AG20443 (cell line): ENCODE results near the gene DNAH14.
"Not testable (repeated sequence)": the region's sequence is repeated elsewhere in the genome, so short reads cannot be mapped to it uniquely, and the experiment has no call there.

Experiments used
- DNase-seq: peaks from one replicate; pipeline ENCODE4 v3.0.0; 2012; ENCODE audit warnings: low spot score, mixed read lengths

Gene DNAH14

GRCh38 chr1:224921354-224921753 is 8.1 kb upstream of the DNAH14 start:
- no peak for DNase-seq

GRCh38 chr1:224922404-224923164 is 6.9 kb upstream of the DNAH14 start:
- peak; percentile 70 for DNase-seq

GRCh38 chr1:224923726-224924125 is 5.7 kb upstream of the DNAH14 start:
- DNase-seq, result no peak

GRCh38 chr1:224927631-224928030 is 1.8 kb upstream of the DNAH14 start:
- not testable (repeated sequence) for DNase-seq

GRCh38 chr1:224928906-224929305 is 569 bp upstream of the DNAH14 start:
- no peak for DNase-seq

- no peak for DNase-seq
Observed at GRCh38 chr1:224931605-224932004, 2.1 kb downstream of the DNAH14 start.

- no peak for DNase-seq
Observed at GRCh38 chr1:224932607-224933249, 3.3 kb downstream of the DNAH14 start.

- DNase-seq, result no peak
Observed at GRCh38 chr1:224933584-224933983, 4.1 kb downstream of the DNAH14 start.

GRCh38 chr1:224938652-224939051 is 9.2 kb downstream of the DNAH14 start:
- no peak for DNase-seq

GRCh38 chr1:224939844-224940425 is 10.5 kb downstream of the DNAH14 start:
- DNase-seq, result no peak

- DNase-seq, result not testable (repeated sequence)
Observed at GRCh38 chr1:224940735-224941134, 11.3 kb downstream of the DNAH14 start.

GRCh38 chr1:224945651-224946348 is 16.3 kb downstream of the DNAH14 start:
- not testable (repeated sequence) for DNase-seq

- not testable (repeated sequence) for DNase-seq
Observed at GRCh38 chr1:224946349-224946691, 16.8 kb downstream of the DNAH14 start.

- DNase-seq, result no peak
Observed at GRCh38 chr1:224957696-224958095, 28.2 kb downstream of the DNAH14 start.

- no peak for DNase-seq
Observed at GRCh38 chr1:224958490-224958889, 29.0 kb downstream of the DNAH14 start.

GRCh38 chr1:224959115-224959514 is 29.6 kb downstream of the DNAH14 start:
- no peak for DNase-seq

GRCh38 chr1:224959656-224960055 is 30.2 kb downstream of the DNAH14 start:
- no peak for DNase-seq

- DNase-seq, result no peak
Observed at GRCh38 chr1:224980181-224980580, 50.7 kb downstream of the DNAH14 start.

- DNase-seq, result not testable (repeated sequence)
Observed at GRCh38 chr1:224981922-224982354, 52.5 kb downstream of the DNAH14 start.

GRCh38 chr1:224988042-224988441 is 58.6 kb downstream of the DNAH14 start:
- DNase-seq, result no peak

GRCh38 chr1:224989615-224990014 is 60.1 kb downstream of the DNAH14 start:
- no peak for DNase-seq

- DNase-seq, result not testable (repeated sequence)
Observed at GRCh38 chr1:224991550-224991949, 62.1 kb downstream of the DNAH14 start.

- no peak for DNase-seq
Observed at GRCh38 chr1:224995602-224996001, 66.1 kb downstream of the DNAH14 start.
